ENCODE data around the gene MYH15. TPM values are rescaled to one million over a fixed set of nuclear protein-coding genes. Genes with fewer than 3 reads are reported as not detected.

Gene MYH15
- total and polyA plus RNA-seq, 4 donors = 0.01 to 0.08 (median 0.05) TPM; not detected in 1

- Histone ChIP-seq H3K9ac (ENCODE audit: low read depth in 1 of 2, low read length in 2 of 2) (no peak overlapping the region), H3K27ac (ENCODE audit: low read depth in 1 of 2, low read length in 2 of 2) (no peak overlapping the region), H3K9me3 (ENCODE audit: control insufficient read depth in 4 of 4, low read length in 3 of 4) (no peaks in the 10 kb centered on the region), H3K36me3 (ENCODE audit: control insufficient read depth in 4 of 4, insufficient read depth in 3 of 4, low read depth in 1 of 4, low read length in 3 of 4) (no peaks in the 10 kb centered on the region), H3K4me3 (ENCODE audit: low read depth in 1 of 3, low read length in 3 of 3) (no peak overlapping the region), H3K4me1 (ENCODE audit: control insufficient read depth in 4 of 4, insufficient read depth in 4 of 4, low read length in 3 of 4) (peaks cover 0 to 5% (median 0%) of the 10 kb centered on the region in 4 donors), H3K27me3 (ENCODE audit: control insufficient read depth in 4 of 4, insufficient read depth in 4 of 4, low read length in 3 of 4) (no peaks in the 10 kb centered on the region)
- TF ChIP-seq RXRA (IDR thresholded peaks at IDR 0.05) (no peak), FOXA1 (IDR thresholded peaks at IDR 0.05) (no peak), SP1 (IDR thresholded peaks at IDR 0.05) (no peak), REST (IDR thresholded peaks at IDR 0.05) (no peak), CTCF (IDR thresholded peaks at IDR 0.05; ENCODE audit: low read depth, low read length, missing input control) (peak; percentile 49), RAD21 (IDR thresholded peaks at IDR 0.05) (peak; percentile 75 to 77), JUND (IDR thresholded peaks at IDR 0.05) (no peak), GABPA (IDR thresholded peaks at IDR 0.05 in 1 of 2, conservative IDR thresholded peaks at IDR 0.05 in 1 of 2) (no peak), TAF1 (conservative IDR thresholded peaks at IDR 0.05) (no peak), EGR1 (IDR thresholded peaks at IDR 0.05; ENCODE audit: low read depth in 2 of 2) (no peak), YY1 (IDR thresholded peaks at IDR 0.05) (no peak)
- 48% methylated on average over 4 of the region's 4 CpGs for WGBS
- no peak for DNase-seq (ENCODE audit: low spot score)
These were observed 42.1 kb upstream of the MYH15 start for GRCh38 chr3:108552267-108553159.

- no peak overlapping the region for H3K9ac ChIP-seq (ENCODE audit: low read depth in 1 of 2, low read length in 2 of 2)
- no peak overlapping the region for H3K27ac ChIP-seq (ENCODE audit: low read depth in 1 of 2, low read length in 2 of 2)
- no peak for TF ChIP-seq FOXA1 (IDR thresholded peaks at IDR 0.05)
- no peak for TF ChIP-seq TAF1 (conservative IDR thresholded peaks at IDR 0.05)
- TF ChIP-seq HNF4A (conservative IDR thresholded peaks at IDR 0.05) = no peak
- no peak for TF ChIP-seq YY1 (IDR thresholded peaks at IDR 0.05)
- TF ChIP-seq FOXA2 (IDR thresholded peaks at IDR 0.05) = no peak
- no peak for TF ChIP-seq RAD21 (IDR thresholded peaks at IDR 0.05)
- no peak for TF ChIP-seq ATF3 (IDR thresholded peaks at IDR 0.05)
- TF ChIP-seq GABPA (IDR thresholded peaks at IDR 0.05 in 1 of 2, conservative IDR thresholded peaks at IDR 0.05 in 1 of 2) = no peak
- TF ChIP-seq SP1 (IDR thresholded peaks at IDR 0.05) = no peak
- TF ChIP-seq HNF4G (IDR thresholded peaks at IDR 0.05) = no peak
- no peak for TF ChIP-seq CTCF (IDR thresholded peaks at IDR 0.05; ENCODE audit: low read depth, low read length, missing input control)
- no peak for TF ChIP-seq NR2F2 (IDR thresholded peaks at IDR 0.05)
- no peak for TF ChIP-seq MAX (IDR thresholded peaks at IDR 0.05)
- TF ChIP-seq ZBTB33 (IDR thresholded peaks at IDR 0.05) = no peak
- no peak for TF ChIP-seq EGR1 (IDR thresholded peaks at IDR 0.05; ENCODE audit: low read depth in 2 of 2)
- no peak for TF ChIP-seq JUND (IDR thresholded peaks at IDR 0.05)
- DNase-seq (ENCODE audit: low spot score) = no peak
- no peaks in the 10 kb centered on the region for H3K27me3 ChIP-seq (ENCODE audit: control insufficient read depth in 4 of 4, insufficient read depth in 4 of 4, low read length in 3 of 4)
- no peaks in the 10 kb centered on the region for H3K9me3 ChIP-seq (ENCODE audit: control insufficient read depth in 4 of 4, low read length in 3 of 4)
- no peaks in the 10 kb centered on the region for H3K36me3 ChIP-seq (ENCODE audit: control insufficient read depth in 4 of 4, insufficient read depth in 3 of 4, low read depth in 1 of 4, low read length in 3 of 4)
- 95% methylated on average over 2 of the region's 2 CpGs for WGBS
- H3K4me3 ChIP-seq (ENCODE audit: low read depth in 1 of 3, low read length in 3 of 3) = no peak overlapping the region
- peaks cover 0 to 5% (median 2%) of the 10 kb centered on the region in 4 donors for H3K4me1 ChIP-seq (ENCODE audit: control insufficient read depth in 4 of 4, insufficient read depth in 4 of 4, low read length in 3 of 4)
These were observed 38.5 kb upstream of the MYH15 start for GRCh38 chr3:108548886-108549285.

Measured in liver (tissue), 9 donors.